HG03060 (cell line): ENCODE results near the gene HDHD2.

Experiments used
- ATAC-seq: cut with Tn5 transposase; IDR thresholded peaks from one replicate; pipeline ENCODE4 v1.9.1; 2021; ENCODE audit warnings: low read depth, moderate number of reproducible peaks; ENCODE audit not compliant: unreplicated experiment

Gene HDHD2

DNA sequence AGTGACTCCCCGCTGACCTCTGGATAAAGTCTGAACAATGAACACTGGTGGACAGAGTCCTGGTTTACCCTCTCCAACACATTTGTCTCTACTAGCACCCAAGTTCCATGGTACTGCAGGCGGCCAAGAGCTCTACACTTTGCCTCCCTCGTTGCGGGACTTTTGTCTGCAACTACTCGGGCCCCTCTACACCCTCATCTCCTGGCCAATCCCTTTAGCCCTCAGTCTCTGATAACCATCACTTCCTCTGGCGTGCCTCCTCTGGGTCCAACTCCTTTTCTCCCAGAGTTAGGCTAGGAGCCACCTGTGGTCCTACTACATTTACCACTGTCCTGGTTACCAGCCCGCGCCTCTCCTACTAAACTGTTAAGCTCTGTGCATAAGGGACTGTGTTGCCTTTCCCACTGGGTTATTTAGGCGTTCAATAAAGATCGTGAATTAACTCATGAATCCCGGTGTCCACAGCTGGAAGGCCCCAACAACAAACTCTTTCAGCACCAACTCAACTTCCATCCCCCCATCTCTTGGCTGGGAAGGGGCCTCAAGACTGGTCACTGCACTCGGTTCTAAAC is 757 bp downstream of the HDHD2 start:
- no peak for ATAC-seq

DNA sequence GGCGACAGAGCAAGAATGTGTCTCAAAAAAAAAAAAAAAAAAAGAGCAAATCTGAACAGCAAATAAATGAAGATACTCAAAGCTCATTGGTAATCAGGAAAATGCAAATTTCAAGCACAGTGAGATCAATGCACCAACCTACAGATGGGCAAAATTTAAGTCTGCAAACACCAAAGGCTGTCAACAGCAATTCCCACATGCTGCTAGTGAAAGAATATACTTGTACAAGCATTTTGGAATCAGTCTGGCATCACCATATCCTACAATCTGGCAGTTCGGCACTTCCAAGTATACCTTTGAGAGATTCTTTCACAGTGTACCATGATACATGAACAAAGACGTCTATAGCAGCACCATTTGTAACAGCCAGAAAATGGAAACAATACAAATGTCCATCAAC is 4.1 kb downstream of the HDHD2 start:
- no peak for ATAC-seq

DNA sequence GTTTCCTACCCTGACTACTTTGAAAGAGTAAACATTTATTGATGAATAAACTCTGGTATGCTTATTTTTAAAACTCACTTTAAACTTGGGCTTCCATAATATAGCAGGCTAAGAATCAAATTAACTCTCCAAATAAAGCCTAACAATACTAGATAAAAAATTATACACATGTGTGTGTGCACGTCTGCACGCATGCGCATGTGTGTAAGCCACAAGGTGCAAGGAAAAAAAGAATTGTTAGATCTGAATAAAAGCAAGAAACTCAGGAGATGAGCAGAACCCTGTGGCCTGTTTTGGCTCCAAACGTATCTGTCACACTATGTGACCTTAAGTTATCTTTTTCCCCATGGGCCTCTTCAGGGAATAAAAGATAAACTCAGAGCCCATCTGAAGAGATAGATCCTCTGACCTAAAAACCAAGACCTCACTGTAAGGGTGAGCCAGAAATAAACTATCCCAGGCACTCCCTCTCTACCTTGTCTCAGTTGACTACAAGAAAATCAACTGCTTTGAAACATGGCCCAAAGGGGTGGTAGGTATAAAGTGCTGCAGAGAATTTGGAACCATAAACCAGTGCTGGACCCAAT is 6.3 kb downstream of the HDHD2 start:
- ATAC-seq, result no peak

DNA sequence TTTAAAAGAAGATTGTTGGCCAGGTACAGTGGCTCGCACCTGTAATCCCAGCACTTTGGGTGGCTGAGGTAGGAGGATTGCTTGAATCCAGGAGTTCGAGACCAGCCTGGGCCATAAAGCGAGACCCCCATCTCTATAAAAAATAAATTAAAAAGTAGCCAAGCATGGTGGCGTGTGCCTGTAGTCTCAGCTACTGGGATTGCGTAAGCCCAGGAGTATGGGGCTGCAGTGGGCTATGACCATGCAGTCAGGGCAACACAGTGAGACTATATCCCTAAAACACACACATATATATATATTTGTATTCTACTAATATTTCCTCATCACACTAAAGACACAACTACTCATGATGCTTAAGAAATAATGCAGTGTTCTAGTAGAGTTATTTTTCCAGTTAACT is 7.1 kb downstream of the HDHD2 start:
- ATAC-seq, result no peak

DNA sequence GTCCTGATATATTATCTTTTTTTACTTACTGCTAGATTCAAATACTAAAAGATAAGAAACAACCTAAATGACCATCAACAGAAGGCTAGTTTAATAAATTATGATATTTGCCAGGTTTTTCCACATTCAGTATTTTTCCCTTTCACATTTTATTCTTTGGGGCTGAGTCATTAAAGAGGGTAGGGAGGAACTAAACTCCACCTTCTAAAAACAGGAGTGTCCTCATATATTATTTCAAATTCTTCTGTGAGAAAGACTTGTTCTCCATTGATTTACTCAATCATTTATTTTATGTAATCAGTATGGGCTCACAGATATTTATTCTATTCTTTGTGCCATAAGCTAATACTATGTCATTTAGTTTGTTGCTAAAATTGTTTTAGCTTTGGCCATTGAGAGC is 9.0 kb downstream of the HDHD2 start:
- ATAC-seq, result no peak

DNA sequence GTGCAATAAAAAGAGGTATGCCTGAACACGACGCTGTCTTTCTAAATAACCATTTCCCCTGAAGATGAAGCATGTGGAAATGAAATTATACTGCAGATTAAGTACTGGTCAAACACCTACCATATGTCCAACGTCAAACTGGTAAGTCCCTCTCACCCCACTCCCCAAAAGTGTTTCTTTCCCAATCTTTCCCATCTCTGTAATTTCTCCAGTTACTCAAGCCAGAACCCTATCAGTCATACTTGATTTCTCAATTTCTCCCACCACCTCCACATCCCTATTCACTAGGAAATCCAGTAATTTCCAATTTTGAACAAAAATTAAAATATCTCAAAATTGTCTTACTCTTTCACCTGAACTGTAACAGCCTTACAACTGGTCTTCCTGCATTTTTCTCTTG is 29.2 kb downstream of the HDHD2 start:
- no peak for ATAC-seq

DNA sequence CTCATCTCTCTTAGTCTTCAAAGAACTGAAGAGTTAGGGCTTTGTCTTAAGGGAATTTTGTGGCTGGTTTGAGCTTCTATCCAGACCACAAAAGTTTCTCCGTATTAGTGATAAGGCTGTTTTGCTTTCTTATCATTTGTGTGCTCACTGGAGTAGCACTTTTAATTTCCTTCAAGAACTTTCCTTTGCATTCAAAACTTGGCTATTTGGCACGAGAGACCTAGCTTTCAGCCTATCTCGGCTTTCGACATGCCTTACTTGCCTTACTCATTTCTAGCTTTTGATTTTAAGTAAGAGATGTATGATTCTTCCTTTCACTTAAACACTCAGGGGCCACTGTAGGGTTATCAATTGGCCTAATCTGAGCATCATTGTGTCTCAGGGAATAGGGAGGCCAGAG is 29.9 kb downstream of the HDHD2 start:
- ATAC-seq, result peak; percentile 89

DNA sequence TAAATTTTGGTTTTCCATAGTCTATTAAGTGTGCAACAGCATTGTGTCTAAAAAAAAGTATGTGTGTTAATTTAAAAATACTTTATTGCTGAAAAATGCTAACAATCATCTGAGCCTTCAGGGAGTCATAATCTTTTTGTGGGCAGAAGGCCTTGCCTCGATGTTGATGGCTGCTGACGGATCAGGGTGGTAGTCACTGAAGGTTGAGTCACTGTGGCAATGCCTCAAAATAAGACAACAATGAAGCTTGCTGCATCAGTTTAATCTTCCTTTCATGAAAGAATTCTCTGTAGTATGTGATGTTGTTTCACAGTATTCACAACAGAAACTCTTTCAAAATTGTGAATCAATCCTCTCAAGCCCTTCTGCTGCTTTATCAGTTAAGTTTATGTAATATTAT is 31.3 kb downstream of the HDHD2 start:
- ATAC-seq, result no peak

DNA sequence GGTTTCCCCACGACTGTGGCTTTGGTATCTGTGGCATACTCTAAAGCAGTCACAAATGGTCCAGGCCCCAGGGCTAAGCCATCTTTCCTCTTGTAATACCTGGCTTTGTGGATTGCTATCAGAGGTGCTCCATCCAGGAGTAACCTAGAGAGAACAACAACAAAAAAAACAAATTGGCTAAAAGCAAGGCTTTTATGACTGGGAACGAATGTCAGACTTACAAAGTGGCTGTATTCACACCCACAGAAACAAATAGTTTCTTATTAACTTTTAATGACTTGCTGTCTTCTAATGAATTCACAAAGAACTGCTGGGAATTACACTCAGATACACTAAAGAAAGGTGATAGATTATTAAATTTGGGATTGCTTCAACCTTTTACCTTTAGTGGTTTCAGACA is 35.1 kb downstream of the HDHD2 start:
- no peak for ATAC-seq

DNA sequence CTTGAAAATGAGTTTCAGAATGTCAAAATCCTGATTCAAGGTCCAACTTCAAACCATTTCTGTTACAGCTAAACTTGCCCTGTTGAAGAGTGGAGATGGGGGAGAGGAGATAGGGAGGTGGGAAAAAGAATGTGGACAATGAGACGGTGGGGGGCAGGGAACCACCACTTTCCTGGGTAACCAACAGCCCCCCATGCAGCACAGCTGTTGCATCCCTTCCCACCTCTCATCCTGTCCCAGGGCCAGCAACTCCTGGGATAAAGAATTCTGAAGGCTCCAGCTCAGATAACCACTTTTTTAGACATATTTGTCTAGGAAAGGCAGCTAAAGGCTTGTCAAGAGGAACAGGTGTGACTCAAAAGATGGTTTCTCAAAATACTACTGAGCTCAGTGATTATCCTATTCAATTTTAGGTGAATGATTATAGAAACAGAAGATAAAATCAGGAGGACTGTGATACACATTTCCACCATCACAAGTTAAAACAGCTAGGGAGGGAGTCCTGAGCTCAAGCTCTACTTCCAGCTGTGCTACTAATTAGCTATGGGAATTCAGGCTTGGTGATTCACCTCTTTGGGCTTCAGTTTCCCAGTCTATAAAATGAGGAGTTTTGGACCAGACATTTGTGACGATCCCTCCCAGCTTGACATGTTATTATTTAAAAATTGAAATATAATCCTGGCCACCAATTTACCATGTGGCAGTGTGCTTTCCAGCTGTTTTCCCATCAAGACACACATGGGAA is 36.3 kb downstream of the HDHD2 start:
- no peak for ATAC-seq

DNA sequence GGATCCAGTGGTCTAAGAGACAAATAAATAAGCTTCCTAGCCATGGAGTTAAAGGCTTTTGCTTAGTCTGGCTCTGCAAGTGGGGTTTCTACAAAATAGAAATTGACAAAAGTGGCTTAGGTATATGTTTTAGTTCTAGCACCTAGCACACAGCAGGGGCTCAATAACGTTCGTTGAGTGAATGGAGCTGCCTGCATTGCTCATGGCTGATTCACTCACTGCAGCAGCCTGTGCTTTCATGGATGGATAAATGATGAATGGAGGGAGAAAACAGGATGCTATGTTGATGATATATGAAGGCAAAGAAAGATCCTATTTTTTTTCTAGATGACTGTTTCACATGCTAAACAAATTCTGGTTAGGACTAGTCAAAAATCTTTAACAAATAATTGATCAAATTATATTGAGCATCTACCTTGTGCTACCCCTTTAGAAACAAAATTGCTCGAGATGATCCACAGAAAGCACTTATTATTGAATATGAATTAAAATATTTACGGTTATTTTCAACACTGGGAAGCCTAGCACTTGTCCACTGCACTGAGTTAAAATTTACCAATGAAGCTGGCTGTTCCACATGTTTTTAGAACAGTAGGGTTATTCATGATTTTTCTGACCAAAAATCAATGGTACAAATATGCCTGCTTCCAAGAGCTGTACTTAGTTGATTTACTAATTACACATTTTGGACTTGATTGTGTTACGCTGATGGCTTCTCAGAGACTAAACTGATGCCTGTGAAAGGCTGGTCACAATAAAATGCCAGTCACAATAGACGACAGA is 39.6 kb downstream of the HDHD2 start:
- ATAC-seq, result no peak

DNA sequence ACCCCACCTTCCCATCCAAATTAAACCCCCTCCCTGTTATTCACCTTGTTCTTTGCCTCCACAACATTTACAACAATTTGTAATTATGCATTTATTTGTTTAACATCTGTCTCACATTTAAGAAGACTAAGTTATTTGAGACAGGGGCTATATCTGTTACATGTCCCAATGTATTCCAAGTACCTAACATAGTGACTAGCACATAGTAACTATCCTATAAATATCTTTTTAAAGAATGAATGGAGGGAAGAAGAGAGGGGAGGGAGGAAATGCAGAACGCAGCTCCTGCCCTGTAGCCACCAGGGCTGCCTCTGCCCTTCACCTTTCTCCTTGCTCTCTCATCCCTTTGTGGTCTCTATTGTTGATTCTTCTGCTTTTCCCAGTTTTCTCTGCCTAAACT is 40.6 kb downstream of the HDHD2 start:
- no peak for ATAC-seq

DNA sequence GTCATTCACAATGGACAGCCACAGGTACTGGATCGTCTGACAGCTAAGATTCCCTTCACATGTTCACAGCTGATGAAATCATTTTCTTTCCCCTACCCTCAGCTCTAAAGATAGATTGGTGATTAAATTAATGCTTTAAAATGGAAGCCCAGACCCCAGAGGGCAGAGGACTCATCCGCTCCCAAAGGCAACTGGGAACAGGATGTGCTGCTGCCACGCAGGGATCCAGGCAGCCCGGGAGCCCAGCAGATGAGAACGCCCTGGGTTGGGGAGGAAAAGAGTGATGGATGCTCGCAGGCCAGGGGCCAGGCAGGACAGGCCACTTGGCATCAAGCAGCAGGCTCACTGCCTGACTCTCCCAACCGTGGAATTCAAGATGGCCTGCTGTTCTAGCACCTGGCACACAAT is 41.3 kb downstream of the HDHD2 start:
- no peak for ATAC-seq

DNA sequence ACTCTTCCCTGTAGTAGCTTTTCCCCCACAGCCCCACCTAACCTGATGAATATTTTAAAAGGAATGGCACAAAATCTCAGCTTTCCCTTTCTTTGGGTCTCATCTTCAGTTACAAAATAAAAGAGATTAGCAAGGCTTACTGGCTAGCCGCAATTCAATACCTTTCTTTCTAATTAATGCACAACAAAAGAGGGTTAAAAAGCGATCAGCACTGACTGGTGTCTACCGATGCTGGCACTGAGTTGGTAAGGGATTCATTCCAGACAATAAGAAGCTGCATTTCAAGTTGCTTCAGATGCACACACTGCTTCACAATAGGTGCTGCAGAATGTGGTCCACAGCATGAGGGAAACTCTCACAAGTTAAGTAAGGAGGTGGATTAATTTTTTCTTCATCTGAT is 41.9 kb downstream of the HDHD2 start:
- ATAC-seq, result no peak

DNA sequence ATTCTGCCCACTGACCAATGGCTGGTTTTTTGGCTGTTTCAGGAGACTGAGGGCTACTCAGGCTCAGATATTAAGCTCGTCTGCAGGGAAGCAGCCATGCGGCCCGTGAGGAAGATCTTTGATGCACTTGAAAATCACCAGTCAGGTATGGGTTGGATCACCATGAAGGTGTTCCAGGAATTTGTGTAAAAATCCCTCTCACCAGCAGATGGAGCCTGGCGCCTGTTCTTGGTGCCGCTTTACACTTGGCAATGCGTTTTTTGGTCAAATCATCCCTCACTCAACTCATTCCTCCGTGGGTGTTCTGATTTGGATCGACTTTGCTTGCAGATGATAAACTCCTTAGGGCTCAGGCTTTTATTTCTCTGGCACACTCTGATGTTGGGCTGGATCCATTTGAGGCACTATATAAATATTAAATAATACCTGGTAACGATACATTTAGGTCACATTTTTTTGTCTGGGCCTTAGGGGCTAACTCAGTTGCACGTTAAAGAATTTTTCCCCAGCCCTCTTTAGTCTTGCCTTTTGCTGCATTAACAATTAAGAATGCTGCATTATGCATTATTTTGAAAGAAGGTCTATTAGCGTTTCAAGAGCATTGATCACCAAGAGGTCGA is 50.0 kb downstream of the HDHD2 start:
- ATAC-seq, result no peak

DNA sequence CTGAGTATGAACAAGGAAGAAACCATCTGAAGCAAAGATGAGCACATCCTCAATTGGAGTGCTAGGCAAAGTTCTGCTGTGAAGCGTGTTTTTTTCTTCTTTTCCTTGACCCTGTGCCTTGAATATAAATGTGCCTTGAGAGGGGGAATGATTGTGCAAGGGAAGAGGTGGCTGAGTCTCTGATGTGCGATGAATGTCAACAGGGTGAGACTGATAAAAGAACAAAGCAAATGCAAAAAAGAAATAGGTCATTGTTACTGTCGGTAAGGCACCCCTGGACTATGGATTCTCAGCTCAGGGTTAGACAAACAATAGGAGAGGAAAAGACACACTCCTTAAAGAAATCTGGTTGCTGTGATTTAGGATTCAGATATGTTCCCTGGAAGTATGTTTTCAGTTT is 54.5 kb downstream of the HDHD2 start:
- no peak for ATAC-seq

DNA sequence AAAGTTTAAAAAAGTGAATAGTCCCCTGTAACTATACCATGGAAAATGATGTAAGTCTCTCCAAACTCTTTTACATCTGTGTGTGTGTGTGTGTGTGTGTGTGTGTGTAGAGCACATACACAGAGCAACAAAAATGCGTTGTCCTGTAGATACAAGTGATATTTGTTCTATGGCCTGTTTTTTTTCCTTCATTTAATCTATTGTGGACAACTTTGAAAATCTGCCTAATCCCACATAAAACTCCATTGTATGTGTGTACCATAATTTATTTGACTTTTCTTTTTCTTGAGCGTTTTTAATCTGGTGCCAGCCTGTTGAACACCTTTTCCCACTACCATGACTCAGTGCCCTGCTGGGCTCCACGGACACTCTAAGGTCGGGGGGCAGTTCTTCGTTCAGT is 62.6 kb downstream of the HDHD2 start:
- no peak for ATAC-seq

DNA sequence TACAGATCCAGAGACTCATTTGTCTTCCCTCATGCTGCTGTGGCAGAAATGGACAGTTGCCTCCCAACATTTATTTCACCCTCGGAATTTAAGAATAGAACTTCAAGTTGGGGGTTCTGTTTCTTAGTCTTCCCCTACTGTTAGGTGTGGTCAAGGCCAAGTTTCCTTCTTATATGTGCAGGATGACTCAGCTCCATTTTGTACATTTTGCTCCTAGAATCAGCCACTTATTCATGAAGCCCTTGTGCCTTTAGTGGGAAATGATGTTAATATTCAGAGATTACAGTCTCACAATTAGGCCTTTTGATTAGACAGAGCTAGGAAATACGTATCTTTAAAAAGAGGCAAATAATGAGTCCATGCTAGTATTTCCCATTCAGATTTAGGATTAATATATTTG is 68.7 kb downstream of the HDHD2 start:
- no peak for ATAC-seq

DNA sequence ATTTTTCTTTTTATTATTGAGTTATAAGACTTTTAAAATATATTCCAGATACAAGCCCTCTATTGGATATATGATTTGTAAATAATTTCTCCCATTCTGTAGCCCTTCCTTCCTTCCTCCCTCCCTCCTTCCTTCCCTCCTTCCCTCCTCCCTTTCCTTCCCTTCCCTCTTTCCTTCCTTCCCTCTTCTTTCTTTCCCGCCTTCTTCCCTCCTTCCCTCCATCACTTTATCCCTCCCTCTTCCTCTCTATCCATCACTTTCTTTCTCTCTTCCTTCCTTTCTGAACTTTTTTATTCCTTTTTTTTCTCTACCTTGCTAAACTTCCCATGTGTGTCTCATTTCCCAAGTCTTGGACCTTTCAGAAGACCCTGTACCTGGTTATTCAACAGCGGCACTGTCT is 69.4 kb downstream of the HDHD2 start:
- no peak for ATAC-seq

DNA sequence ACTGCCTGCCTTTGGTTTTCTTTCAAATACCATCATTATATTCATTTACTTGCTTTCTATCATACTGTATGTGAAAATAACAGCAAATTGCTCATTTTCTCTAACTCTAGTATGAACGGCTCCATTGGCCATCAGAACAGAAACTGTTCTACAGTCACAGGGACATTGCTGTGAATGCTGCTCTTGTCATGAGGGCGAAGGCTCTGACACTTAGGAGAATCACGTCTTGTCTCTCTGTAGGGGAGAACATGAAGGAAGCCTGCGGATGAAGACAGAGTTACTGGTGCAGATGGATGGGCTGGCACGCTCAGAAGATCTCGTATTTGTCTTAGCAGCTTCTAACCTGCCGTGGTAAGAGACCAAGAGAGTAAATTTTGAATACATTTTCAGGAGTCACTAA is 73.2 kb downstream of the HDHD2 start:
- no peak for ATAC-seq
